Measurements from ENCODE around the gene TMEM86B.

DNA sequence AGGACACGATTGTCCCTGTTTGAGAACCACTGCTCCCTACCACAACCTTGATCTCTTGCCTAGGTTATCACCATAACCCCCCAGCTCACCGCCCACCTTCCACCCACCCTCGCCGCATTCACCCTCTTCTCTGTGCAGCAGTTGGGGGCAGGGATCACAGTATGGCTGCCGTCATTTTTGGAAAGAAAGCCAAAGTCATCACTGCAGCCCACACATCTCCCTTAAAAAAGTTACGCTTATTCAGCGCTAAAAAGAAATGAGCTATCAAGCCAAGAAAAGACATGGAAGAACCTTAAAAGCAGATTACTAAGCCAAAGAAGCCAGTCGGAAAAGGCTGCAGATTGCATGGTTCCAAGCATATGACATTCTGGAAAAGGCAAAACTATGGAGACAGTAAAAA, 40.7 kb upstream of the TMEM86B start:
- TF ChIP-seq CTCF (IDR thresholded peaks at IDR 0.05) (no peak), POLR2AphosphoS5 (IDR thresholded peaks at IDR 0.05) (no peak)

Data from transverse colon (tissue), 4 donors.